ENCODE results near the gene METTL2B. TPM values are rescaled to one million over a fixed set of nuclear protein-coding genes. Genes with fewer than 3 reads are reported as not detected.

Gene METTL2B
- total and polyA plus RNA-seq, 2 of the 8 experiments (the other 6 are each of a cell fraction or from before 2014, with no cell fraction given): 14.6 to 43.5 TPM

DNA sequence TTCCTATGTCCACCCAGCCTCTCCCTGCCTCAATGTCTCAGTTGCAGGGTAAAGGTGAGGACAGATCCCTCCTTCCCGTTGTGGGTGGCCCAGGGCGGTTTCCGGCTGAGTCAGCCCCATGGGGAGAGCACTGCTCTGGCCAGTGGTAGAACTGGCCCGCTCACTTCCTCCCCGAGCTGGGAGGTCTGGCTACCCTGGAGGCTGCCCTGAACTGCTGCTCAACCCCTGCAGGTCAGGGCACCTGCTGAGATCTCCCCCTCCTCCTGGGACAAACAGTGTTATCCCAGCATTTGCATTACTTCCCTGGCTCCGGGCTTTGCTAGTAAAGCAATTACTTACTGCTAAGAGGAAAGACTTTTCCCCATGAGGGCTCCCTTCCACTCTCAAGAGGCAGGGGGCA is 45.3 kb upstream of the METTL2B start:
- H3K9ac ChIP-seq (replicated peaks in 1 of 4; ENCODE audit: extremely low read depth in 1 of 4, low read depth in 3 of 4, low read length in 3 of 4): no peak overlapping the region
- no peaks in the 10 kb centered on the region for H3K27me3 ChIP-seq (replicated peaks in 1 of 4; ENCODE audit: control insufficient read depth in 3 of 4, extremely low read depth in 1 of 4, insufficient read depth in 3 of 4, low read length in 3 of 4)
- no peak overlapping the region for H2BK120ac ChIP-seq (replicated peaks; ENCODE audit: low read depth, low read length)
- 80% methylated on average over 6 of the region's 6 CpGs; no CpG with 5 or more reads in 1 of the 2 experiments for WGBS, 2 experiments (ENCODE audit: extremely low coverage in 1 of 2, insufficient coverage in 1 of 2, insufficient read length in 1 of 2, insufficient replicate concordance in 2 of 2, low coverage in 1 of 2, low lambda C conversion rate in 2 of 2, missing lambda C conversion rate in 1 of 2)
- no peaks in the 10 kb centered on the region for H4K20me1 ChIP-seq (replicated peaks in 1 of 2; ENCODE audit: control insufficient read depth in 1 of 2, insufficient read depth in 2 of 2, low read length in 2 of 2)
- no peak for DNase-seq (ENCODE audit: low read depth in 1 of 2, low spot score in 2 of 2)
- no peak overlapping the region for H2BK12ac ChIP-seq (ENCODE audit: low read depth, low read length)
- CTCF ChIA-PET (ENCODE audit: partially characterized antibody): interaction anchor here (1.1 to 25.2 kb wide), 8 partner anchors 12 to 44 kb away, joined by 4 to 477 read pairs (median 46); partner anchors contain the start of genes IMPDH1 and METTL2B
- H2BK15ac ChIP-seq (ENCODE audit: low read length): no peak overlapping the region
- POLR2A ChIA-PET (ENCODE audit: partially characterized antibody): interaction anchor here (0.9 to 1.9 kb wide), 6 partner anchors 13 to 28 kb away, joined by 3 to 6 read pairs (median 3); partner anchors contain the start of gene HILPDA
- H3K18ac ChIP-seq (ENCODE audit: extremely low read depth, low read length): no peak overlapping the region; the same call in 1 of the 2 replicates
- no peak overlapping the region for H2AK5ac ChIP-seq (ENCODE audit: low read depth, low read length)
- H3K9me3 ChIP-seq (ENCODE audit: insufficient read depth in 2 of 2, low read depth in 1 of 2, low read length in 1 of 2): no peaks in the 10 kb centered on the region
- H3K14ac ChIP-seq (ENCODE audit: insufficient read length): no peak overlapping the region
- H2AFZ ChIP-seq (ENCODE audit: low read length): no peak overlapping the region
- FAIRE-seq: no peak
- no peak overlapping the region for H3K4me2 ChIP-seq (ENCODE audit: insufficient read depth in 1 of 2, low read depth in 2 of 2, low read length in 2 of 2)
- peaks cover 3 to 12% (median 8%) of the 10 kb centered on the region in 4 experiments; a peak in 4 of 7 replicates for H3K4me1 ChIP-seq (replicated peaks in 1 of 4; ENCODE audit: control insufficient read depth in 3 of 4, insufficient read depth in 4 of 4, low read length in 3 of 4)
- no peak overlapping the region for H4K91ac ChIP-seq (replicated peaks; ENCODE audit: insufficient read length, low read length)
- no peak overlapping the region for H4K8ac ChIP-seq (ENCODE audit: extremely low read depth, insufficient read depth, low read length)
- no peaks in the 10 kb centered on the region for H3K23me2 ChIP-seq (ENCODE audit: low read depth, low read length)
- peak; percentile 51; the same call in 1 of the 2 replicates for TF ChIP-seq KDM1A (IDR thresholded peaks at IDR 0.05; ENCODE audit: borderline replicate concordance, low read length)
- TF ChIP-seq HDAC2 (IDR thresholded peaks at IDR 0.05; ENCODE audit: borderline replicate concordance in 1 of 2, low read depth in 2 of 2, low read length in 2 of 2): no peak
- no peak overlapping the region for H3K4me3 ChIP-seq (ENCODE audit: extremely low read depth in 1 of 4, insufficient read depth in 2 of 4, low read depth in 3 of 4, low read length in 4 of 4)
- no peak overlapping the region for H3K23ac ChIP-seq (ENCODE audit: insufficient read length)
- no peak overlapping the region for H2BK20ac ChIP-seq (ENCODE audit: low read length)
- H3K79me1 ChIP-seq (ENCODE audit: low read depth, low read length): no peaks in the 10 kb centered on the region
- no peak overlapping the region for H3K27ac ChIP-seq (ENCODE audit: low read depth, low read length)
- H3K36me3 ChIP-seq (ENCODE audit: control insufficient read depth in 2 of 4, insufficient read depth in 4 of 4, low read length in 3 of 4): no peaks in the 10 kb centered on the region
- no peak overlapping the region for H3K56ac ChIP-seq (replicated peaks; ENCODE audit: insufficient read length, low read depth, low read length)
- H3K4ac ChIP-seq (replicated peaks; ENCODE audit: insufficient read length, low read depth, low read length): no peak overlapping the region
- H4K5ac ChIP-seq (ENCODE audit: insufficient read length, low read depth, low read length): no peak overlapping the region
- H3K79me2 ChIP-seq (ENCODE audit: control insufficient read depth in 1 of 2, insufficient read depth in 2 of 2, low read length in 2 of 2): no peaks in the 10 kb centered on the region
- H2BK5ac ChIP-seq (ENCODE audit: low read depth, low read length): no peak overlapping the region
